Measurements from ENCODE around the gene EIF3I.
A peak's percentile ranks its signal among the peaks of the same experiment; 100 is the strongest.

The EIF3I gene

DNA sequence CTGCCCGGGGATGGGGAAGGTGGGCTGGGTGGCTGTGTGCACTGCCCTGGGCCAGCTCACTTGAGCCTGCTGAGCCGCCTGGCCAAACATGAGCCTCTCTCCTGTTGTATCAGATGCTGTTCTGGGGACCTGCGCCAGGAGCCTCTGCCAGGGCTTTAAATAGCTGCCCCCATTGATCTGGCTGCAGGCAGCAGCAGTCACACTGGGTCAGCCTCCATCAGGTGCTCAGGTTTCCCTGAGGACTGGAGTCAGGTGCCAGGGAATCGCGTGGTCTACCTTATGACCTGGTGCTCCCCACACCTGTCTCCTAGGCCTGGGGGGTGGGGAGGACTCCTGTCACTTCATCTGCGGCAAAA lies 22.5 kb upstream of the EIF3I start:
- TF ChIP-seq, protein P1, sequence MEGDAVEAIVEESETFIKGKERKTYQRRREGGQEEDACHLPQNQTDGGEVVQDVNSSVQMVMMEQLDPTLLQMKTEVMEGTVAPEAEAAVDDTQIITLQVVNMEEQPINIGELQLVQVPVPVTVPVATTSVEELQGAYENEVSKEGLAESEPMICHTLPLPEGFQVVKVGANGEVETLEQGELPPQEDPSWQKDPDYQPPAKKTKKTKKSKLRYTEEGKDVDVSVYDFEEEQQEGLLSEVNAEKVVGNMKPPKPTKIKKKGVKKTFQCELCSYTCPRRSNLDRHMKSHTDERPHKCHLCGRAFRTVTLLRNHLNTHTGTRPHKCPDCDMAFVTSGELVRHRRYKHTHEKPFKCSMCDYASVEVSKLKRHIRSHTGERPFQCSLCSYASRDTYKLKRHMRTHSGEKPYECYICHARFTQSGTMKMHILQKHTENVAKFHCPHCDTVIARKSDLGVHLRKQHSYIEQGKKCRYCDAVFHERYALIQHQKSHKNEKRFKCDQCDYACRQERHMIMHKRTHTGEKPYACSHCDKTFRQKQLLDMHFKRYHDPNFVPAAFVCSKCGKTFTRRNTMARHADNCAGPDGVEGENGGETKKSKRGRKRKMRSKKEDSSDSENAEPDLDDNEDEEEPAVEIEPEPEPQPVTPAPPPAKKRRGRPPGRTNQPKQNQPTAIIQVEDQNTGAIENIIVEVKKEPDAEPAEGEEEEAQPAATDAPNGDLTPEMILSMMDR (IDR thresholded peaks at IDR 0.05; ENCODE audit: low read depth, low read length, missing control alignments), result no peak
- peak overlapping the region; percentile 86 for H3K27ac ChIP-seq
- in situ Hi-C loops (cut with HindIII; ENCODE audit: low pct_ligation_motif_present, low sequenced_read_pairs), result no loop called here
- no peaks in the 10 kb centered on the region for H3K27me3 ChIP-seq (replicated peaks)
- peaks cover 32% of the 10 kb centered on the region for H3K36me3 ChIP-seq (replicated peaks)
- peak overlapping the region; percentile 72 for H3K4me3 ChIP-seq (ENCODE audit: low read depth, low read length)
- DNase-seq, result no peak

DNA sequence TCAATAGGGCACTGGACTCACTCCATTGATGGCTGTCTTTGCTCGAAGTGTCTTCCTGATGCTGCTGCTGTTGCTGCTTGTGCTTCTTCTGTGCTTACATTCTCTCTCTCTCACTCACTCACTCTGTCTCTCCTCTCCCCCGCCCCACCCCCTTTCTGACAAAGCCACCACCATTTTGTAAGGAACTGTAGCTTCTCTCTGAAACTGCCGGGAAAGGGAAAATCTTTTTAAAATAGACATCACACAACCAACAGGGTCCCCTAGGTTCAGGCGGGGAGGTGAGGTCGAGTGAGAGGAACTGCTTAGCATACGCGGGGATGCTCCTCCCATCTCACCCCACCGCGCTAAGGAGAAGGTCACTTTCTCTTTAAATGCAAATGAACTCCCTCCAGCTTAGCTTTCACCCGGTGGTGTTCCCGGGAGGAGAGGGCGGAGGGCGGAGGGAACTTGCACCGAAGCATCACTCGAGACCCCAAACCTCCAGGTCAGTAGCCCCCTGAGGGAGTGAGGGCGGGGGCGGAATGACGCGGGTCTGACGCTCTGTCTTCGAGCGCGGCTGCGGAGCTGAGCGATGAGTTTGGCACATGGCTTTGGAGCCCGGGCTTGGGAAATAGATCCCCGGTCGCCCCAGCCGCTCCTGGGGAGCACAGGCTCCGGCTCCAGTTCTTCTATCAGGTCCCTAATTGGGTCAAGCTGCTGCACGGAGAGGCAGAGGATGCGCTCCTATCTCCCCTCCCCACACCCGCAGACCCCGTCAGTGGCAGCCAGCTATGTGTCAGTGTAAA lies 21.8 kb upstream of the EIF3I start, which contains the start of gene CCDC28B:
CCDC28B (plus strand) TSS at position 370 of the 785 bp plus-strand sequence. CDS start 1,341 bp downstream, outside the sequence.
- in situ Hi-C loops (cut with HindIII; ENCODE audit: low pct_ligation_motif_present, low sequenced_read_pairs), result no loop called here
- TF ChIP-seq, protein P1 (IDR thresholded peaks at IDR 0.05; ENCODE audit: low read depth, low read length, missing control alignments), result no peak
- peak; percentile 68 for DNase-seq
- Histone ChIP-seq H3K36me3 (replicated peaks) (peaks cover 28% of the 10 kb centered on the region), H3K4me3 (ENCODE audit: low read depth, low read length) (peak within 1 kb of the TSS; percentile 72), H3K27ac (peak within 1 kb of the TSS; percentile 86), H3K27me3 (replicated peaks) (no peaks in the 10 kb centered on the region)

DNA sequence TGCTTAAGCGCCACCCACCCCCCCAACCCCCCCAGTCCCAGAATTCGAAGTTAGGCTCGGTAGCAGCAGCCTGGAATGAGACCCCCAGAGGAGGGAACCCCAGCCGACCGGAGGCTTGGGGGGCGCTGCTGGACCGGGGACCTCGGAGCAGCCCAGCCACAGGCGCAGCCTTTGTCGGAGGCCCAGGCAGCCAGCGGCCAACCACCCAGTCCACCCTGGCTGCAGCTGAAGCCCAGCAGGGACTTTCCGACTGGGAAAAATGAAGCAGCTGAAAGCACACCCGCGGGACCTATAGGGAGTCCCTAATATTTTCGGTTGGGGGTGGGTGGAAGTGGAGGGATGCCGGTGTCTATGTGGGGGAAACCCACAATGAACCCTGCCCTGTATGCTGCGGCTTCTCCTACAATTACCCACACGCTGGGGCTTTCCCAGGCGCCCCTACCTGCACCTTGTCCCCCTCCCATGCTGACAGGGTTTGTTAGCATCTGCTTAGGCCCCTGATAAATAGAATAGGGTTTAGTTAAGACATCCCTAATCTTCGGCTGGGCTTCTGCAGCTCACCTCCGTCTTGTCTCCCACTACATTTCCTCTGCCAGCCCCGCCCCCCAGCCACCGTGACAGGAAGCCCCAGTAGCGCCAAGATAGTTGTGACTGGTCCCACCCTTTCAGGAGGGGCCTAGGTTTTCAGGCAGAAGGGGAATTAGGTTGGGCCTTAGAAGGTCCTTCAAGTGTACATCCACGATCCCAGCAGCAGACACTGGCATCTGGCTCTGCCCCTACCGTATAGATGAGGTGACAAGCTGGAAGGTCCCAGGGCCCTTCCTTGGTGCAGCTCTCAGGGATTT lies 21.0 kb upstream of the EIF3I start:
- H3K27me3 ChIP-seq (replicated peaks), result no peaks in the 10 kb centered on the region
- in situ Hi-C loops (cut with HindIII; ENCODE audit: low pct_ligation_motif_present, low sequenced_read_pairs), result no loop called here
- H3K27ac ChIP-seq, result peak overlapping the region; percentile 86
- peak; percentile 42 for DNase-seq
- TF ChIP-seq, protein P1 (IDR thresholded peaks at IDR 0.05; ENCODE audit: low read depth, low read length, missing control alignments), result peak; percentile 38
- H3K4me3 ChIP-seq (ENCODE audit: low read depth, low read length), result peak overlapping the region; percentile 72
- H3K36me3 ChIP-seq (replicated peaks), result peaks cover 22% of the 10 kb centered on the region

- Histone ChIP-seq H3K36me3 (replicated peaks) (peaks cover 2% of the 10 kb centered on the region), H3K27me3 (replicated peaks) (no peaks in the 10 kb centered on the region), H3K27ac (peak overlapping the region; percentile 42), H3K4me3 (ENCODE audit: low read depth, low read length) (peak overlapping the region; percentile 78)
- no peak for DNase-seq
- in situ Hi-C loops (cut with HindIII; ENCODE audit: low pct_ligation_motif_present, low sequenced_read_pairs), result no loop called here
- TF ChIP-seq, protein P1 (IDR thresholded peaks at IDR 0.05; ENCODE audit: low read depth, low read length, missing control alignments), result no peak
These were observed 17.3 kb upstream of the EIF3I start for GRCh38 chr1:32204943-32205361.

- TF ChIP-seq, protein P1 (IDR thresholded peaks at IDR 0.05; ENCODE audit: low read depth, low read length, missing control alignments), result no peak
- in situ Hi-C loops (cut with HindIII; ENCODE audit: low pct_ligation_motif_present, low sequenced_read_pairs), result no loop called here
- DNase-seq, result peak; percentile 60
- Histone ChIP-seq H3K4me3 (ENCODE audit: low read depth, low read length) (peak within 1 kb of the TSS; percentile 78), H3K27ac (peak within 1 kb of the TSS; percentile 42), H3K27me3 (replicated peaks) (no peaks in the 10 kb centered on the region), H3K36me3 (replicated peaks) (peaks cover 2% of the 10 kb centered on the region)
These were observed 16.5 kb upstream of the EIF3I start, which contains the start of gene IQCC for GRCh38 chr1:32205401-32206370. IQCC (plus strand) TSS chr1:32205671; CDS start chr1:32205682, 11 bp downstream.
